GM12872 (cell line): ENCODE data around the gene COL1A1.

ENCODE experiments used
- CTCF ChIP-seq: IDR thresholded peaks from 3 replicates; pipeline ENCODE4 v1.5.1; 2011; ENCODE audit warnings: low read depth, mild to moderate bottlenecking, low read length, moderate library complexity; ENCODE audit not compliant: insufficient read depth

The COL1A1 gene

GRCh38 chr17:50157891-50158290 is 43.5 kb downstream of the COL1A1 start:
- no peak for TF ChIP-seq CTCF

GRCh38 chr17:50155115-50155819 is 46.2 kb downstream of the COL1A1 start:
- TF ChIP-seq CTCF, result no peak

GRCh38 chr17:50154604-50155003 is 46.8 kb downstream of the COL1A1 start:
- no peak for TF ChIP-seq CTCF

- no peak for TF ChIP-seq CTCF
Measured at GRCh38 chr17:50153650-50154575, 47.5 kb downstream of the COL1A1 start.

GRCh38 chr17:50152736-50153135 is 48.7 kb downstream of the COL1A1 start:
- TF ChIP-seq CTCF, result no peak

GRCh38 chr17:50151937-50152547 is 49.4 kb downstream of the COL1A1 start:
- TF ChIP-seq CTCF, result no peak
